ENCODE measurements around the gene EXOSC7.

The EXOSC7 gene

GRCh38 chr3:44995142-44995770 is 19.2 kb downstream of the EXOSC7 start:
- Histone ChIP-seq H3K27me3 (ENCODE audit: low read length) (no peaks in the 10 kb centered on the region), H3F3A (ENCODE audit: insufficient read depth) (no peaks in the 10 kb centered on the region), H3K9me3 (ENCODE audit: insufficient read depth, low read length) (no peaks in the 10 kb centered on the region), H3K79me2 (ENCODE audit: insufficient read depth, low read length) (peaks cover 8% of the 10 kb centered on the region; the same call in 1 of the 2 replicates), H3K4me3 (ENCODE audit: insufficient read depth, low read length, poor library complexity, severe bottlenecking) (no peak overlapping the region), H3K9ac (ENCODE audit: low read length) (no peak overlapping the region), H3K9me2 (replicated peaks; ENCODE audit: insufficient read depth, low read length) (no peaks in the 10 kb centered on the region), H3K4me2 (ENCODE audit: low read depth, low read length, poor library complexity, severe bottlenecking) (no peak overlapping the region), H3K27ac (ENCODE audit: low read depth, low read length) (no peak overlapping the region), H2AFZ (ENCODE audit: low read depth, low read length, severe bottlenecking) (no peak overlapping the region), H4K20me1 (ENCODE audit: low read depth, low read length) (no peaks in the 10 kb centered on the region), H3K36me3 (ENCODE audit: low read length) (0 out of 2 replicates have a peak, but pooled peaks cover 5% of the 10 kb centered on the region)
- no peak for TF ChIP-seq EZH2phosphoT487 (conservative IDR thresholded peaks at IDR 0.05; ENCODE audit: low read length)
- TF ChIP-seq, protein P1, sequence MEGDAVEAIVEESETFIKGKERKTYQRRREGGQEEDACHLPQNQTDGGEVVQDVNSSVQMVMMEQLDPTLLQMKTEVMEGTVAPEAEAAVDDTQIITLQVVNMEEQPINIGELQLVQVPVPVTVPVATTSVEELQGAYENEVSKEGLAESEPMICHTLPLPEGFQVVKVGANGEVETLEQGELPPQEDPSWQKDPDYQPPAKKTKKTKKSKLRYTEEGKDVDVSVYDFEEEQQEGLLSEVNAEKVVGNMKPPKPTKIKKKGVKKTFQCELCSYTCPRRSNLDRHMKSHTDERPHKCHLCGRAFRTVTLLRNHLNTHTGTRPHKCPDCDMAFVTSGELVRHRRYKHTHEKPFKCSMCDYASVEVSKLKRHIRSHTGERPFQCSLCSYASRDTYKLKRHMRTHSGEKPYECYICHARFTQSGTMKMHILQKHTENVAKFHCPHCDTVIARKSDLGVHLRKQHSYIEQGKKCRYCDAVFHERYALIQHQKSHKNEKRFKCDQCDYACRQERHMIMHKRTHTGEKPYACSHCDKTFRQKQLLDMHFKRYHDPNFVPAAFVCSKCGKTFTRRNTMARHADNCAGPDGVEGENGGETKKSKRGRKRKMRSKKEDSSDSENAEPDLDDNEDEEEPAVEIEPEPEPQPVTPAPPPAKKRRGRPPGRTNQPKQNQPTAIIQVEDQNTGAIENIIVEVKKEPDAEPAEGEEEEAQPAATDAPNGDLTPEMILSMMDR (IDR thresholded peaks at IDR 0.05; ENCODE audit: insufficient read depth, low read length, poor library complexity, severe bottlenecking) = no peak

GRCh38 chr3:44996556-44996969 is 20.5 kb downstream of the EXOSC7 start:
- Histone ChIP-seq H3K27ac (ENCODE audit: low read depth, low read length) (no peak overlapping the region), H3K79me2 (ENCODE audit: insufficient read depth, low read length) (peaks cover 8% of the 10 kb centered on the region; the same call in 1 of the 2 replicates), H4K20me1 (ENCODE audit: low read depth, low read length) (no peaks in the 10 kb centered on the region), H3K9me3 (ENCODE audit: insufficient read depth, low read length) (no peaks in the 10 kb centered on the region), H2AFZ (ENCODE audit: low read depth, low read length, severe bottlenecking) (no peak overlapping the region), H3K4me2 (ENCODE audit: low read depth, low read length, poor library complexity, severe bottlenecking) (no peak overlapping the region), H3K9ac (ENCODE audit: low read length) (no peak overlapping the region), H3K36me3 (ENCODE audit: low read length) (peaks cover 6% of the 10 kb centered on the region; the same call in 1 of the 2 replicates), H3K4me3 (ENCODE audit: insufficient read depth, low read length, poor library complexity, severe bottlenecking) (no peak overlapping the region), H3K27me3 (ENCODE audit: low read length) (no peaks in the 10 kb centered on the region), H3F3A (ENCODE audit: insufficient read depth) (no peaks in the 10 kb centered on the region), H3K9me2 (replicated peaks; ENCODE audit: insufficient read depth, low read length) (no peaks in the 10 kb centered on the region)
- TF ChIP-seq EZH2phosphoT487 (conservative IDR thresholded peaks at IDR 0.05; ENCODE audit: low read length) = no peak
- TF ChIP-seq, protein P1 (IDR thresholded peaks at IDR 0.05; ENCODE audit: insufficient read depth, low read length, poor library complexity, severe bottlenecking) = no peak

DNA sequence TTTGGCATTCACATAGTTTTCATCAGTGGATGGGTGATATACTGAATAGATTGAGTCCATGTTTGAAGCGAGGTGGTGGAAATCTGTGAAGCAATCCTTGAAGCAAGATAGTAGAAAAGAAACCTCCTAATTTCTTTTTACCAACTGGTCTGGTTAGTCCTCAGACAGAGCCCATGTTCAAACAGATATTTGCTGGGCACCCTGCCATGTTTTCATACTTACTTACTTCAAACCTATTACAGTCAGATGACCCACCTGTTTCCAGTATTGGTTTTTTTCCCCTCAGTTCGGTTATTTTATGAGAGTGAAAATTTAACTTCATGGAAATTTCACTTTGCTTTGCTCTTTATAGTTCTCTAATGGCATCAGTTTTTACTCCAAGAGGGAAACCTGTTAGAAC is 23.7 kb downstream of the EXOSC7 start:
- H3K27ac ChIP-seq (ENCODE audit: low read depth, low read length) = no peak overlapping the region
- H3K4me2 ChIP-seq (ENCODE audit: low read depth, low read length, poor library complexity, severe bottlenecking) = no peak overlapping the region
- H3F3A ChIP-seq (ENCODE audit: insufficient read depth) = no peaks in the 10 kb centered on the region
- TF ChIP-seq, protein P1 (IDR thresholded peaks at IDR 0.05; ENCODE audit: insufficient read depth, low read length, poor library complexity, severe bottlenecking) = no peak
- TF ChIP-seq EZH2phosphoT487 (conservative IDR thresholded peaks at IDR 0.05; ENCODE audit: low read length) = no peak
- H2AFZ ChIP-seq (ENCODE audit: low read depth, low read length, severe bottlenecking) = no peak overlapping the region
- H3K27me3 ChIP-seq (ENCODE audit: low read length) = no peaks in the 10 kb centered on the region
- H3K79me2 ChIP-seq (ENCODE audit: insufficient read depth, low read length) = 0 out of 2 replicates have a peak, but pooled peaks cover 3% of the 10 kb centered on the region
- no peak overlapping the region for H3K9ac ChIP-seq (ENCODE audit: low read length)
- no peak overlapping the region for H3K4me3 ChIP-seq (ENCODE audit: insufficient read depth, low read length, poor library complexity, severe bottlenecking)
- H3K9me3 ChIP-seq (ENCODE audit: insufficient read depth, low read length) = no peaks in the 10 kb centered on the region
- H4K20me1 ChIP-seq (ENCODE audit: low read depth, low read length) = no peaks in the 10 kb centered on the region
- H3K9me2 ChIP-seq (replicated peaks; ENCODE audit: insufficient read depth, low read length) = no peaks in the 10 kb centered on the region
- peaks cover 17% of the 10 kb centered on the region; the same call in 1 of the 2 replicates for H3K36me3 ChIP-seq (ENCODE audit: low read length)

All from SU-DHL-6 (cell line).